ENCODE measurements around the gene DNAH10. TPM values are rescaled to one million over a fixed set of nuclear protein-coding genes. Genes with fewer than 3 reads are reported as not detected.

Gene DNAH10
- total RNA-seq, 6 experiments from 2014 or later = 0.19 to 1.1 (median 0.64) TPM

- peak overlapping the region; percentile 25; the same call in 1 of the 2 replicates for H3K4me3 Mint-ChIP-seq
- no peak for DNase-seq
- no peak overlapping the region for H3K27ac Mint-ChIP-seq
- no peaks in the 10 kb centered on the region for H3K9me3 Mint-ChIP-seq
- TF ChIP-seq CTCF (IDR thresholded peaks at IDR 0.05) = no peak
- peaks cover 50% of the 10 kb centered on the region for H3K27me3 Mint-ChIP-seq (ENCODE audit: insufficient read depth)
- H3K36me3 Mint-ChIP-seq (ENCODE audit: low read depth) = no peaks in the 10 kb centered on the region
- H3K4me1 Mint-ChIP-seq (ENCODE audit: low read depth) = peaks cover 7% of the 10 kb centered on the region; the same call in 1 of the 2 replicates
Observed at GRCh38 chr12:123854232-123854631, 92.1 kb downstream of the DNAH10 start.

GRCh38 chr12:123854918-123855317 is 92.8 kb downstream of the DNAH10 start:
- no peak for DNase-seq
- Mint-ChIP-seq H3K27me3 (ENCODE audit: insufficient read depth) (peaks cover 46% of the 10 kb centered on the region), H3K4me1 (ENCODE audit: low read depth) (peaks cover 7% of the 10 kb centered on the region; the same call in 1 of the 2 replicates), H3K9me3 (no peaks in the 10 kb centered on the region), H3K4me3 (no peak overlapping the region), H3K36me3 (ENCODE audit: low read depth) (no peaks in the 10 kb centered on the region), H3K27ac (no peak overlapping the region)
- TF ChIP-seq CTCF (IDR thresholded peaks at IDR 0.05) = no peak

- H3K27me3 Mint-ChIP-seq (ENCODE audit: insufficient read depth) = peaks cover 46% of the 10 kb centered on the region
- no peaks in the 10 kb centered on the region for H3K9me3 Mint-ChIP-seq
- no peak for DNase-seq
- H3K36me3 Mint-ChIP-seq (ENCODE audit: low read depth) = no peaks in the 10 kb centered on the region
- no peak for TF ChIP-seq CTCF (IDR thresholded peaks at IDR 0.05)
- no peak overlapping the region for H3K4me3 Mint-ChIP-seq
- peaks cover 7% of the 10 kb centered on the region; the same call in 1 of the 2 replicates for H3K4me1 Mint-ChIP-seq (ENCODE audit: low read depth)
- no peak overlapping the region for H3K27ac Mint-ChIP-seq
Observed at GRCh38 chr12:123856681-123857080, 94.6 kb downstream of the DNAH10 start.

GRCh38 chr12:123858176-123858575 is 96.1 kb downstream of the DNAH10 start:
- Mint-ChIP-seq H3K27me3 (ENCODE audit: insufficient read depth) (peaks cover 40% of the 10 kb centered on the region), H3K9me3 (peaks cover 4% of the 10 kb centered on the region; the same call in 1 of the 2 replicates), H3K36me3 (ENCODE audit: low read depth) (no peaks in the 10 kb centered on the region), H3K27ac (no peak overlapping the region), H3K4me1 (ENCODE audit: low read depth) (peaks cover 7% of the 10 kb centered on the region; the same call in 1 of the 2 replicates), H3K4me3 (no peak overlapping the region)
- no peak for TF ChIP-seq CTCF (IDR thresholded peaks at IDR 0.05)
- DNase-seq = no peak

- Mint-ChIP-seq H3K9me3 (peaks cover 4% of the 10 kb centered on the region; the same call in 1 of the 2 replicates), H3K27ac (no peak overlapping the region), H3K4me3 (no peak overlapping the region), H3K4me1 (ENCODE audit: low read depth) (peaks cover 1% of the 10 kb centered on the region; the same call in 1 of the 2 replicates), H3K27me3 (ENCODE audit: insufficient read depth) (peaks cover 32% of the 10 kb centered on the region), H3K36me3 (ENCODE audit: low read depth) (no peaks in the 10 kb centered on the region)
- no peak for DNase-seq
- no peak for TF ChIP-seq CTCF (IDR thresholded peaks at IDR 0.05)
Observed at GRCh38 chr12:123859035-123859434, 96.9 kb downstream of the DNAH10 start.

- H3K4me1 Mint-ChIP-seq (ENCODE audit: low read depth) = no peaks in the 10 kb centered on the region
- no peak overlapping the region for H3K4me3 Mint-ChIP-seq
- no peak for DNase-seq
- H3K9me3 Mint-ChIP-seq = peaks cover 4% of the 10 kb centered on the region; the same call in 1 of the 2 replicates
- no peak overlapping the region for H3K27ac Mint-ChIP-seq
- no peak for TF ChIP-seq CTCF (IDR thresholded peaks at IDR 0.05)
- H3K36me3 Mint-ChIP-seq (ENCODE audit: low read depth) = no peaks in the 10 kb centered on the region
- peaks cover 25% of the 10 kb centered on the region for H3K27me3 Mint-ChIP-seq (ENCODE audit: insufficient read depth)
Observed at GRCh38 chr12:123860377-123860776, 98.3 kb downstream of the DNAH10 start.
